Glutamatergic neuron (in vitro differentiated cells): Measurements from ENCODE around the gene LRRC58. TPM values are rescaled to one million over a fixed set of nuclear protein-coding genes. Genes with fewer than 3 reads are reported as not detected.
"Not testable (repeated sequence)": the region's sequence is repeated elsewhere in the genome, so short reads cannot be mapped to it uniquely, and the experiment has no call there.

Experiments
- DNase-seq: peaks from one replicate; pipeline ENCODE4 v3.0.0; 2022
- H3K27ac Mint-ChIP-seq: one replicate; pipeline ENCODE4 v1.8.0; 2020; ENCODE audit warnings: mild to moderate bottlenecking, mixed read lengths, inconsistent platforms; ENCODE audit not compliant: unreplicated experiment
- H3K27me3 Mint-ChIP-seq: one replicate; pipeline ENCODE4 v1.8.0; 2020; ENCODE audit warnings: mild to moderate bottlenecking, moderate library complexity, mixed read lengths, inconsistent platforms; ENCODE audit not compliant: unreplicated experiment
- H3K36me3 Mint-ChIP-seq: one replicate; pipeline ENCODE4 v1.8.0; 2020; ENCODE audit warnings: mild to moderate bottlenecking, mixed read lengths, inconsistent platforms; ENCODE audit not compliant: unreplicated experiment
- H3K4me1 Mint-ChIP-seq: one replicate; pipeline ENCODE4 v1.8.0; 2020; ENCODE audit warnings: mild to moderate bottlenecking, low read depth, mixed read lengths, inconsistent platforms; ENCODE audit not compliant: unreplicated experiment
- H3K4me3 Mint-ChIP-seq: one replicate; pipeline ENCODE4 v1.8.0; 2020; ENCODE audit warnings: mild to moderate bottlenecking, mixed read lengths, inconsistent platforms; ENCODE audit not compliant: unreplicated experiment
- H3K9me3 Mint-ChIP-seq: one replicate; pipeline ENCODE4 v1.8.0; 2020; ENCODE audit warnings: mild to moderate bottlenecking, moderate library complexity, mixed read lengths, inconsistent platforms; ENCODE audit not compliant: unreplicated experiment
- CTCF ChIP-seq: fragments of 200-600 bp; sonication (generic); IDR thresholded peaks from one replicate; pipeline ENCODE4 v1.5.0; 2021; ENCODE audit not compliant: partially characterized antibody, unreplicated experiment
- total RNA-seq: library from RNA; stranded (reverse); fragmentation: NEBNext Ultra II Directional; extraction: Animal tissue kit (Norgen Biotek cat#: 25700); gene quantifications from one replicate; pipeline ENCODE4 v1.2.1, GENCODE V29; 2021; ENCODE audit not compliant: unreplicated experiment

LRRC58 gene
- total RNA-seq, 1 donor from 2014 or later: 5.8 TPM

GRCh38 chr3:120382941-120383447 lies 33.8 kb upstream of the LRRC58 start:
- H3K4me1 Mint-ChIP-seq: no peaks in the 10 kb centered on the region
- no peak for DNase-seq
- H3K27me3 Mint-ChIP-seq: no peaks in the 10 kb centered on the region
- no peak for TF ChIP-seq CTCF
- no peaks in the 10 kb centered on the region for H3K9me3 Mint-ChIP-seq
- H3K36me3 Mint-ChIP-seq: no peaks in the 10 kb centered on the region
- no peak overlapping the region for H3K27ac Mint-ChIP-seq
- H3K4me3 Mint-ChIP-seq: no peak overlapping the region

- Mint-ChIP-seq H3K4me1 (no peaks in the 10 kb centered on the region), H3K36me3 (no peaks in the 10 kb centered on the region), H3K9me3 (no peaks in the 10 kb centered on the region), H3K27me3 (no peaks in the 10 kb centered on the region), H3K4me3 (no peak overlapping the region), H3K27ac (no peak overlapping the region)
- DNase-seq: no peak
- TF ChIP-seq CTCF: no peak
Observed at GRCh38 chr3:120381503-120381902, 32.3 kb upstream of the LRRC58 start.

- H3K36me3 Mint-ChIP-seq, H3K27ac Mint-ChIP-seq, H3K27me3 Mint-ChIP-seq, H3K4me3 Mint-ChIP-seq, DNase-seq, H3K4me1 Mint-ChIP-seq, H3K9me3 Mint-ChIP-seq: not testable (repeated sequence)
Observed at GRCh38 chr3:120377948-120378347, 28.8 kb upstream of the LRRC58 start.

GRCh38 chr3:120370463-120370862 lies 21.3 kb upstream of the LRRC58 start:
- no peaks in the 10 kb centered on the region for H3K4me1 Mint-ChIP-seq
- H3K4me3 Mint-ChIP-seq: no peak overlapping the region
- TF ChIP-seq CTCF: no peak
- no peaks in the 10 kb centered on the region for H3K27me3 Mint-ChIP-seq
- H3K27ac Mint-ChIP-seq: no peak overlapping the region
- no peaks in the 10 kb centered on the region for H3K36me3 Mint-ChIP-seq
- no peak for DNase-seq
- H3K9me3 Mint-ChIP-seq: no peaks in the 10 kb centered on the region

- H3K27me3 Mint-ChIP-seq: no peaks in the 10 kb centered on the region
- H3K36me3 Mint-ChIP-seq: no peaks in the 10 kb centered on the region
- H3K4me3 Mint-ChIP-seq: no peak overlapping the region
- no peaks in the 10 kb centered on the region for H3K4me1 Mint-ChIP-seq
- no peak overlapping the region for H3K27ac Mint-ChIP-seq
- H3K9me3 Mint-ChIP-seq: no peaks in the 10 kb centered on the region
- TF ChIP-seq CTCF: no peak
- no peak for DNase-seq
Observed at GRCh38 chr3:120369037-120369467, 19.9 kb upstream of the LRRC58 start.
